GM12891 (cell line): ENCODE data around the gene MORC4.

Source experiments
- POLR2A ChIP-seq: IDR thresholded peaks from 2 replicates; pipeline ENCODE4 v1.6.1; 2011; ENCODE audit warnings: low read depth, low read length, control low read depth
- SPI1 ChIP-seq: IDR thresholded peaks from 2 replicates; pipeline ENCODE4 v1.6.1; 2011; ENCODE audit warnings: low read depth, low read length, control low read depth
- TAF1 ChIP-seq: IDR thresholded peaks from 2 replicates; pipeline ENCODE4 v1.6.1; 2011; ENCODE audit warnings: low read depth, low read length, control low read depth

DNA sequence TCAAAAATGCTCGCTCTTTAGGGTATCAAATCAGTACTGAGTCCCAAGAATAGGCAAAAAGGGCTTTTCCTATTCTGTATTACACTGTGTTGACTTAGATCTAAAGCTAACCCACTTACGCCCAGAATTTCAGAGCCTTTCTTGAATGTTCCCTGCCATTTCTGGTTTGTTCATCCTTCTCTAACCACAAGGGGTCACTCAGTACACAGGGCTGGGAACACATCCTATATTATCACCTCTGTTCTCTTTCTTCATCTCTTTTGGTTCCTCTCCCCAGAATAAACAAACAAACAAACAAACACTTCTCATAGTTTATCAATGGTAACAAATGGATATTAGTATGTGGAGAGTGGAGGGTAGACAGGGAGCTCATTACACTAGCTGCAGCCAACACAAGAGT is 25.5 kb upstream of the MORC4 start:
- TF ChIP-seq POLR2A (no peak), SPI1 (no peak), TAF1 (no peak)
